A549 (cell line): ENCODE data around the gene CCDC159.

Experiments
- BHLHE40 ChIP-seq: IDR thresholded peaks from 2 replicates; pipeline ENCODE4 v1.6.1; 2012; ENCODE audit warnings: low read depth, low read length, inconsistent platforms
- CEBPB ChIP-seq, 2 experiments: fragments of >200 bp in 1 of 2; sonication (Bioruptor Twin) in 1 of 2; formaldehyde crosslinking in 1 of 2; IDR thresholded peaks; 2 replicates each; pipeline ENCODE4 v1.6.1; 2012 to 2016
- CTCF ChIP-seq: fragments of >200 bp; sonication (Bioruptor Twin); formaldehyde crosslinking; IDR thresholded peaks from 3 replicates; pipeline ENCODE4 v1.5.1; 2016
- EP300 ChIP-seq, 2 experiments: fragments of >200 bp; sonication (Bioruptor Twin); formaldehyde crosslinking; IDR thresholded peaks; 2 replicates in 1 of 2; 3 replicates in 1 of 2; pipeline ENCODE4 v1.6.1; 2016 to 2017
- JUN ChIP-seq, 2 experiments: fragments of >200 bp; sonication (Bioruptor Twin); formaldehyde crosslinking; IDR thresholded peaks; 2 replicates in 1 of 2; 3 replicates in 1 of 2; pipeline ENCODE4 v1.6.1; 2016 to 2017
- MAX ChIP-seq: IDR thresholded peaks from 2 replicates; pipeline ENCODE4 v1.6.1; 2012
- PBX3 ChIP-seq: IDR thresholded peaks from 2 replicates; pipeline ENCODE4 v1.6.1; 2012
- POLR2A ChIP-seq: IDR thresholded peaks from 2 replicates; pipeline ENCODE4 v1.6.1; 2012; ENCODE audit warnings: mild to moderate bottlenecking, low read length
- POLR2AphosphoS2 ChIP-seq: conservative IDR thresholded peaks from 2 replicates; pipeline ENCODE4 v1.6.1; 2012; ENCODE audit warnings: low read length, improper control_type of control experiment, inconsistent platforms

GRCh38 chr19:11338569-11339253, 7.6 kb upstream of the CCDC159 start:
- TF ChIP-seq BHLHE40 (no peak), POLR2AphosphoS2 (no peak), CEBPB (IDR thresholded peaks at IDR 0.05) (no peak), EP300 (IDR thresholded peaks at IDR 0.05) (no peak), POLR2A (no peak), PBX3 (no peak), CTCF (no peak), JUN (IDR thresholded peaks at IDR 0.05) (no peak), MAX (no peak)
